ENCODE data around the gene MMAA. TPM values are rescaled to one million over a fixed set of nuclear protein-coding genes. Genes with fewer than 3 reads are reported as not detected.

Gene MMAA
- total and polyA plus RNA-seq, 9 of the 15 experiments (the other 6 are each of a cell fraction or from before 2014, with no cell fraction given), result 0.86 to 2.3 (median 1.4) TPM

GRCh38 chr4:145614233-145614610 lies 5.0 kb upstream of the MMAA start (continued):
- TF ChIP-seq GMEB1 (CRISPR knock-in tag; IDR thresholded peaks at IDR 0.05), result no peak

GRCh38 chr4:145618210-145618931 lies 814 bp upstream of the MMAA start:
- intact Hi-C loops (cut with micrococcal nuclease), result loop anchor here (10.0 kb wide), 2 partner anchors 464 to 1444 kb away; no protein-coding TSS in a partner anchor
- ChIA-PET CTCF (ENCODE audit: low intra/inter-chr PET ratio) (no interaction called here), POLR2A (no interaction called here)
- peak overlapping the region; percentile 96 to 100 for H3K9ac ChIP-seq (ENCODE audit: insufficient read depth in 1 of 2, low read depth in 2 of 2, low read length in 2 of 2)
- no peak for FAIRE-seq
- H3K9me3 ChIP-seq (replicated peaks; ENCODE audit: control insufficient read depth, insufficient read depth, low read depth, low read length), result no peaks in the 10 kb centered on the region; the same call in 1 of the 2 replicates
- 2% methylated on average over 19 of the region's 19 CpGs for WGBS (ENCODE audit: insufficient coverage, low coverage, missing lambda C conversion rate)
- TSS peak; percentile 89 for BruUV-seq (replicated peaks)
- peak; percentile 13 to 40 (median 24) for DNase-seq (ENCODE audit: extremely low read depth in 1 of 4, low spot score in 3 of 4)
- H2AFZ ChIP-seq (ENCODE audit: low read depth, low read length), result peak overlapping the region; percentile 99
- no peaks in the 10 kb centered on the region for H3K27me3 ChIP-seq (ENCODE audit: control insufficient read depth in 2 of 2, insufficient read depth in 2 of 2, low read length in 2 of 2)
- no peaks in the 10 kb centered on the region for H3K9me1 ChIP-seq (ENCODE audit: control insufficient read depth, insufficient read depth, low read length)
- H4K20me1 ChIP-seq (replicated peaks; ENCODE audit: control insufficient read depth, insufficient read depth, low read length), result no peaks in the 10 kb centered on the region
- peak overlapping the region; percentile 90 for H3K27ac ChIP-seq (ENCODE audit: extremely low read depth, low read depth, low read length)
- H3K4me2 ChIP-seq (ENCODE audit: insufficient read depth, low read length), result peak overlapping the region; percentile 88
- in situ Hi-C loops (cut with MboI), result no loop called here
- TF ChIP-seq XRCC3 (IDR thresholded peaks at IDR 0.05), result no peak
- TF ChIP-seq ZNF395 (CRISPR knock-in tag; IDR thresholded peaks at IDR 0.05), result 0 out of 2 replicates have a peak, but pooled peaks have one; percentile 21
- TF ChIP-seq ZFP91 (CRISPR knock-in tag; IDR thresholded peaks at IDR 0.05), result peak; percentile 65; the same call in 1 of the 2 replicates
- peak; percentile 33 for ATAC-seq
- H3K4me3 ChIP-seq, result peak overlapping the region; percentile 70
- H3K36me3 ChIP-seq (ENCODE audit: control insufficient read depth, insufficient read depth, low read length), result no peaks in the 10 kb centered on the region
- peaks cover 0 to 5% of the 10 kb centered on the region in 2 experiments; a peak in 2 of 5 replicates for H3K4me1 ChIP-seq (replicated peaks in 1 of 2; ENCODE audit: control insufficient read depth in 2 of 2, insufficient read depth in 2 of 2, low read length in 2 of 2)
- H3K79me2 ChIP-seq (ENCODE audit: control insufficient read depth, insufficient read depth, low read length), result peaks cover 11% of the 10 kb centered on the region
